NCI-H460 (cell line): ENCODE results near the gene HOXD4. TPM values are rescaled to one million over a fixed set of nuclear protein-coding genes. Genes with fewer than 3 reads are reported as not detected.

Source experiments
- DNase-seq: peaks from one replicate; pipeline ENCODE4 v3.0.0-alpha.2; 2016; ENCODE audit warnings: low read depth; ENCODE audit errors: extremely low read depth
- total RNA-seq: library from RNA; depleted of rRNA; stranded (reverse); fragments of >200 nt; shearing (Covaris generic); gene quantifications from 2 replicates; pipeline ENCODE4 v1.2.3, GENCODE V29; 2014

The HOXD4 gene
- total RNA-seq, 1 experiment from 2014 or later, result not detected

DNA sequence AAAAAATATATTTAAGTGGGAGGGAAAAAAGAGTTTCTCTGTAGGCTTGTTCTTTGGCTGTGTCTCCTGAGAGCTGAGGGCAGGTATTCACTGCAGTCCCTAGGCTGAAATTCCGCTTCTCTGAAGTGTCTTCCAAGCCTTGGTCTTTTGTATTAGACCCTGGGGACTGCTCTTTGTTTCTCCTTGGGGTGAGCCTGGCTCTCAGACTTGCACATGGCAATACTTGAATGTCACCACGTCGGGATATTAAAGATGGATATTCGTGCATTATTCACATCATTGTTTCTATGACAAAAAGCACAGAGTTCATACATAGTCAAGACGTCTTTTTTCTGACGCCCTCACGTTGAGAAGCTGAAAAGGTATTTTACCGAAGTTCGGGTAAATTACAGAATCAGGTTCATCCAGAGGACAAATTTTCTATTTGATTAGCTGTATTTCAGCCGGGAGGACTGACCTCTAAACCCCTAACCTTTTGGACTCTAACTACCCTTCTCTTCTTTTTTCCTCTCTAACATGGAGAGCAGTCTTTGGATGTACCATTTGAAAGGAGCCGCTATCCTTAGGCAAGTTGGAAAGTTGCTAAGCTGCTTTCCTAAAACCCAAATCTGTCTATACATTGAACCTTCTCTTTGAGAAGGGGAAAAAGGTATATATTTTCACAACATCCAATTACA is 3.4 kb downstream of the HOXD4 start:
- DNase-seq, result no peak

GRCh38 chr2:176155356-176156044 is 4.2 kb downstream of the HOXD4 start:
- DNase-seq, result no peak

GRCh38 chr2:176156301-176156806 is 5.0 kb downstream of the HOXD4 start:
- DNase-seq, result no peak

- no peak for DNase-seq
These were observed 5.6 kb downstream of the HOXD4 start, which contains the start of gene HOXD3 for GRCh38 chr2:176156807-176157498. HOXD3 (plus strand) TSS chr2:176157307; CDS start chr2:176169115, 11,808 bp downstream.

GRCh38 chr2:176157499-176158185 is 6.3 kb downstream of the HOXD4 start:
- no peak for DNase-seq

GRCh38 chr2:176158186-176158591 is 6.8 kb downstream of the HOXD4 start:
- no peak for DNase-seq

DNA sequence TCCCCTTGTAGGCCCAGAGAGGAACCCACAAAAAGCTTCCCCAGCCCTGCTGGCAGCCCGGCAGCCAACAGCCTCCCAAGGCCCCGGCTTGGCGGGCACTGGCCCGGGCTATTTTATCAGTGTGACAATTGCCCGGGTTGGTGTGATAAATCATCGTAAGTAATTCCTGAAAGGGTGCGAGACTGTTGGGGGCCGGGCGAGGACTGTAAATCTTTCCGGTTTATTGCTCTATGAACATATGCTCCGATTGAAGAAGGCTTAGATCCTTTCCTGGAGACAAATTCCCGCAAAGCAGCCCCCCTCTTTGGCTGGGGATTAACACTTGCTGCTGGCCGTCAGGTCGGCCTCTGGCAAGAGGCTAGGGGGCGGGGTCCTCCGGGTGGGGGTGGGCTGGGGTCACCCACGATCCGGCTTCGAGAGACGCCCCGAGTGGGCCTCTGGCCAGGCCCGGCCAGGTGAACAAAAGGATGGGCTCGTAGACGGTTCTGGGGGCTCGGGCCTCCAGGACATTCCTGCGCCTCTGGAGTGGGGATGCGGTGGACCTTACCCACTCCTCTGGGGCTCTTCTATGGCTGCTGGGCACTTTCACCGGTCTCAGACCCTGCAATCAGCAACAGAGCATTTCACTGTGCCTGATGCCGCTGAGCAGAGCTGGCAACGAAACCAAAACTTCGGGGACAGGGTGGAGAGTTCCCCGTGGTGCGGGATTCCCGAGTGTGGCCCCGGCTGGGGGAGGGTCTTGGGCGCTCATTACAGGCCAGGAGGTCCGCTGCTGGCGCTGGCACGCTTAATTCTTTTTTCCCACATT is 7.7 kb downstream of the HOXD4 start:
- DNase-seq, result no peak

DNA sequence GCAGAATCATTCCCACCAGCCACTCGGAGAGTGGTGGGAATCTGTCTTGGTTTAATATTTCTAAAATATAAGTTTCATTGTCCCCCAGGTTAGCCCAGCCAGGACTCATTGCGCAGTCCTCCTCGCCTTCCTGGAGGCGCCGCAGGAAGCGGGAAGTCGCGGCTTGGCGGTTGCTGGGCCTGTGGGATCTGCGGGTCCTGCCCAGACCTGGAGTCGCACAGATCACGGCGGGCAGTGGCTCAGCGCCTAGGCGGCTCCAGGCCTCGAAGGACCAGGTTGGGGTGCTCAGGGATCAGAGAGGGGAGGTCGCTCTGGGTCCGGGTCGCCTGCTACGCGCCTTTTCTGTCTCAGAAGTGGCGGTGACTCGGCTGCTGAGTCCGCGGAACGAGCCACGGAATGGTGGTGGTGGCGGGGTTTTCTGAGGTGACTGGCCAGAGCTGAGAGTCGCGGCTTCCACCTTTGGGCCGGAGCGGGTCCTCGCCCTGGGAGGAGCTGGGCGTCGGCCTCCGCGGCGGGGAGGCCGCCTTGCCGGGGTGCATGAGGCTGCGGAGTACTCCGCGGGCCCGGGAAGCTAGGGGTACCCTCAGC is 8.4 kb downstream of the HOXD4 start:
- no peak for DNase-seq

DNA sequence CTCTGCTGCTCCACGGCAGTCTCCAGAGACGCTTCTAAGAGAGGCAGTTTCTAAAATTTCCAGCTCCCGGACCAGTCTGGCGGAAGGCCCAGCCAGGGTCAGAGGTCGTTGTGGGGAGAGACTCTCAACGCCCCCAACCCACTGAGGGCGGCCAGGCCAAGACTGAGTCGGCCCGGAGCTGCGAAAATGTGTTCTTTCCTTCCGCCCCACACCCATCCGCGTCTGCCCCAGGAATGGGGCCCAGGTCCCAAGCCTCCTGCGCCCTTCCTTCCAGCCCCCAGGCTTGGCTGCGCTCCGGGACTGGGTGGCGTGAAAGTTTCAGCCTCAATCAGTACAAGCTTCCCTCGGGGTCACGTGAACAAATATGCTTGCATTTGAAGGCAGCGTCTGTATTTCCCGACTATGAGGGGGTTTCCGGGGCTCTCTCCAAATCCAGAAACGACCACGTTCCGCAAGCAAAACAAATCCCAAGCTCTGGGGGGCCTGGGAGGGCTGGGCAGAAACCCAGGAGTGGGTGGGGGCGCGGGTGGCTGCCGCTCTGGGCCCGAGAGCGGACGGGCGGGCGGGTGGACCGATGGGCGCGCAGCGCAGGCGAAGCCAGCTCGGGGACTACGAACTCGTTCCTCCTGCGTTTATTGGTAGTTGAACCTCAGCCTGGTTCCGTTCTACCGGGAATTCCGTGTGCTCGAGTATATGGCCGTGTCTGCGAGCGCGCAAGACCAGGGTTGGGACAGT is 9.1 kb downstream of the HOXD4 start:
- DNase-seq, result no peak

DNA sequence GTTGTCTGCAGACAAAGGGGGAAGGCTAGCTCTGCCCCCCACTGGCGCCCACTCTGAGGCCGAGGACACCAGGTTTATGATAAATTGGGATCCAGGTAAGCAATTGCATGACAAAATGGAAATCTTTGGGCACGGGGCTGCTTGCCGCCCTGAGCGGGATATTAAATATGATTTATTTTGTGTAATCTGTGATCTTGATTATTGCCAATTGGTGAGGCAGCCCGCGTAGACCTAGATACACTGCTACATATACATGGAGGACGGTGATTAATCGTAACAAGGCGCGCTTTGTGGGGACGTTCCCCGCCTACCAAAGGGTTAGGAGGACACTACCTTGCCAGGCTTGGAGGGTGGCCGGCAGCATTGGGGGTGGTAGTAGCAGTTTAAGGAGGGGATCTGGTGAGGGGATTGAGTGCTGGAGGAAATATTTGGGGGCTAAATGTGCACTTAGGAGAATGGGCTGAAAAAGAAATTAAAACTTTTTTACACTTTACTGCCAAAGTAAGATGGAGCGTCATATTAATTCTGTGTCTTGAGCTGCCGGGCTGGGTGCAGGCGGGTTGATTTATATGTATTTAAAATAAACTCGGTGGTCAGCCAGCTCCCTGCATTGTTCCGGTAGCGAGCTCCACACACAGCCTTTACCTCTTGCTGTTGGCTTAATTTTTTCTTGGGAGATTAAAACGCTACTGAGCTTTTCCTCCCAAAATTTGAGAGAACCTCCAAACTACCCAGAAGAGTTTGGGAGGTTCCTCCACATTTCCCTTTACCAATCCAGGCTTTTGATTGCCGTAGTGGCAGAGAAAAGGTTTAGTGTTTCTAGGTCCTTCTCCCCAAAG is 9.9 kb downstream of the HOXD4 start:
- DNase-seq, result no peak

DNA sequence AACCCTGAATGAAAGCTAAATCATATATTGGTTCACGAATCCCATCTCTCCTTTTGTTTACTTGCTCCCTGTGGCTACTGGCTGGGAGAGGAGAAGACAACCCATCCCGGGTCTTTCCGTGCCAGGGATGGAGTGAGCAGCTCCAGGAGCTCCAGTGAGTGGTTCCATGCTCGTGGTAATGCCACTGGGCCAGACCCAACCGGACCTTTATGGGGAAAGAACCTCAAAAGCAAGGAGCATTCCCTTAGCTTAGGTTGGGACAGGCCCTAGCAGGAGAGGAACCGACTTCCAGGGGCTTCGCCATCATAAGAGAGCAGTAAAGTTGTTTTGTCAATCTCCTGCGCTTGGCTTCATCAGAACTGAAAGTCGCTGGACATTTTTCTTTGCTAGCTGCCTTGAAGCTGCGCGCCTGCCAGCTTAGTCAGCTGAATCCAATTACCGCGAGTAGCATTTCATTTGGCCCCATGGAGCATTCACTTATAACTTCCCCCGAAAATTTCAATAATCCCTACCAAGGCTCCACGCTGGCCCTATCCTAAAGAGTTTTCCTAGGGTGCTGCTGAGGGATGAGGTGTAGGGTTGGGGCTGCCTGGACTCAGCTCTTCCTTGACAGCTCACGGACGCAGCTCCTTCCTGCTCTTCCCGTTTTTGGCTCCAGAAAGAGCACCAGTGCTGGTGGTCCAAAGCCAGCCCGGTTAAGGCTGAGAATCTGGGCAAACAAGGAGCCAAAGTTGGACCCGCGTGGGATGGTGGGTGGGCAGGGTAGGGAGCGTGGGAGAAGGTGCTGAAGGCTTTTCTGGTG is 10.7 kb downstream of the HOXD4 start:
- no peak for DNase-seq

DNA sequence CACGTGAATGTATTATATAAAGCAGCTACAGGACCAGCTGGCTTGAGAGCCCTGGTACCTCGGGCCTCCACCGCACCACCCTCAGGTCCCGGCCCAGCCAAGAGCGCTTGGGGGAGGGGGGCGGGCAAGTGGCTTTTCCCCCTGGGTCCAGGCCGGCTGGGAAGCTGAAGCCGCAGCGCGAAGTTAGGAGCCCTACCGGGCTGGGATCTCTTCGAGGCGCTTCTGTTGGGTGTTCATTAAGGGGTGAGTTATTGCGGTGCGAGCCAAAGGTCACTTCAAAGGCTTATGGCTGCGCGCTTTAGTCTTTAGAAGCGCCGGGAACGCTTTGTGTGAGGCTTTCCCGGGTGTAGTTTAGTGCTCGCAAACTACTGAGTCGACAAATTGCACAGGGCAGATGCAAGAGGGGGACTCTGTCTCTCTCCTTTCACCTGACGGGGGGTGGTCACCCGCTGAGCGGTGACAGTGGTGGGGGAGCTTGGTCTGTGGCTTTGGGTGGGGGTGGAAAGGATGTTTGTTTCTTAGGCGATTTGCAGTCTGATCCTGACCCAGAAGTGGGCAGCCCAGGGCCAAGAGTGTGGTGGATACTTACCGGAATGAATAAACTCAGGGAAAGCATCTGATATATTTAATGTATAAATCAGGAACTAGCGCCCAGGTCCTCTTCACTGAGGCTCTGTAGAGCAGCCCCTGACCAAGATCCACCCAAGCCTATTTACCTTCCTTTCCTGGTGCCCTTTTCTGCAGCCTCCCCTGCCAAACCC is 11.7 kb downstream of the HOXD4 start:
- no peak for DNase-seq

- no peak for DNase-seq
These were observed 12.3 kb downstream of the HOXD4 start for GRCh38 chr2:176163672-176164056.

- no peak for DNase-seq
These were observed 12.9 kb downstream of the HOXD4 start for GRCh38 chr2:176164201-176164600.

GRCh38 chr2:176164611-176165369 is 13.4 kb downstream of the HOXD4 start:
- no peak for DNase-seq
